ENCODE data around the gene TRIM13.
"Not testable (repeated sequence)": the region's sequence is repeated elsewhere in the genome, so short reads cannot be mapped to it uniquely, and the experiment has no call there.

The TRIM13 gene

DNA sequence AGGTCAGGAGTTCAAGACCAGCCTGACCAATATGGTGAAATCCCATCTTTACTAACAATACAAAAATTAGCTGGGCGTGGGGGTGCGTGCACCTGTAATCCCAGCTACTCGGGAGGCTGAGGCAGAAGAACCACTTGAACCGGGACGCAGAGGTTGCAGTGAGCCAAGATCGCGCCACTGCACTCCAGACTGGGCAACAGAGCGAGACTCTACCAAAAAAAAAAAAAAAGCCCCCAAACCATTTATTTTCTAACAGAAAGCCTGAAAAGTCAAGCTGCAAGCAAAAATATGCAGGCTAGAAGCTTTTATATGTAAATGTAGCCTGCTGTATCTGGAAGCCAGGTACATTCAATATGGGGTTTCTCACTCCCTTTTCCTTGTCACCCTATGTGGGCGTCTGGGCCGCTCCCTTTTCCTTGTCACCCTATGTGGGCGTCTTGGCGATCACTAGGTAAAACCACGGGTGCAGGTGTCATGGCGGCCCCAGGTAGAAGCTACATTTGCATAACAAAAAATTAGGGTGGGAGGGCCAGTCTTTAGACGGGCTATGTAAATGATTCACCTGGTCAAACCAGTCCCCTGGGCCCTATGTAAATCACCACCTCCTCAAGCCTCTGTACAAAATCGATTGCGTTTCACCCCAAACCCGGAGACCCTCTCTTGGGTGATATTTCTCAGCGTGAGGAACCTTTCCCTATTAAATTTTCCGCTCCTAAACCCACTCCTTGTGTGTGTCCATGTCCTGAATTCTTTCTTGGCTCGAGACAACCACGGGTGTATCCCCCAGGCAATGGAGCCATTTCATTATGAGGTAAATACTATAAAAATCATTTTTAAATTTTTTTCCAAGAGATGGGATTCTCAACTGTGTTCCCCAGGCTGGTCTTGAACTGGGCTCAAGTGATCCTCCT is 2.1 kb downstream of the TRIM13 start:
- DNase-seq, result no peak

DNA sequence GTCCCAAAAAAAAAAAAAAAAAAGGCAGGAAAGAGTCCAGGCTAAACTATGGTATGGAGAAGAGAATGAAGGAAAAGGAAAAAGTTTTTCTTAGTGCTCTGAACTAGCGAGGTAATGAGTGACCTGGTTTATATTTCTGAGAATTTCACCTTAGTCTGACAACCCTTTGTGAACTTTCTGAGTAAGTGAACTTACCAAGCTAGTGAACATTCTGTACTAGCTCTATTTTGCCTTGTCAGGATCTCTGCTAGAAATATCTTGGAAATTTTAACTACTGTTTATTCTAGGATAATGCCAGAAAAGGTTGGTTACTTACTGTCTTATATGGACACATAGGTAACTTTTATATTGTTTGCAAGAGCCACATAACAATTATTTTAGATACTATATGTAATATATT is 4.4 kb downstream of the TRIM13 start:
- no peak for DNase-seq

DNA sequence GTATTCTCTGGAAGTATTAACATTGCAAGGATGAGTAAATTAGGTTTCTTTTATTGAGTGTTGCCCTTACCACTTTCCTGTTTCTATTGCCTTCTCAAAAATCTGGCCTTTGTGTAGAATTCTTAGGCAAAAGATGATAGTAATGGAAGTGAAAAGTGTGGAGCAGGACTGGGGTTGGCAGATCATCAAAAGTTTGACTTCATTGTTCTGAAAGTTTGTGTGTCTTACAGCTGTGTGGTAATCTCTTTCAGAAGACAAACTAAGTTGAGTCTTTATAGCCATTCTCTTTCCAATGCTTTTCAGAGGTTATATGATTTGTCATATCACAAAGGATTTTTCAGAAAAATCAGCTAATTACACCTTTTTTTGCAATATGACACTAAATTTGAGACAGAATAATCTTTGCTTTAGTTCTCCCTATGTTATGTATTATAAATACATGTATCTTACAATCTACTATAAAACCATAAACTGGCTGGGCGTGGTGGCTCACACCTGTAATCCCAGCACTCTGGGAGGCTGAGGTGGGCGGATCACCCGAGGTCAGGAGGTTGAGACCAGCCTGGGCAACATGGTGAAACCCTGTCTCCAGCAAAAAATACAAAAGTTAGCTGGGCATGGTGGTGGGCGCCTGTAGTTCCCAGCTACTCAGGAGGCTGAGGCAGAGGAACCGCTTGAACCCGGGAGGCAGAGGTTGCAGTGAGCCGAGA is 9.7 kb downstream of the TRIM13 start:
- DNase-seq, result no peak

DNA sequence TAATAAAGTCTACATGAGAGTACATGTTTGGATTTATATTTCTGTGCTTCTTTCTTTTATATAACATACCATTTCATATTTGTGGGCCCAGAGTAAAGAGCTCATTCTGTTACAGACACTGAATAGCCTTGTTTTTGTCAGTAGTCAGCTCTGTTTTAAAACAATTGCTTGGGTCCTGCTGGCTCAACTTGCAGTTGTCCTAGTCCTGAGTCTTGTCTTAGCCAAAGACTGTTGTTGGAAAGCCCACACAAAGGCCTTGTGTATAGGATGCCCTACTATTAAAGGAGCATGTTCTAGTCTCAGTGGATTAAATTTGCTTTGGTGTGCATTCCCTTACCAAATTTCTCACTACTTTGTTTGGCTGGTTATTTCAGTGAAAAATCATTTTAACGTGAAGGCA is 14.6 kb downstream of the TRIM13 start:
- DNase-seq, result no peak

DNA sequence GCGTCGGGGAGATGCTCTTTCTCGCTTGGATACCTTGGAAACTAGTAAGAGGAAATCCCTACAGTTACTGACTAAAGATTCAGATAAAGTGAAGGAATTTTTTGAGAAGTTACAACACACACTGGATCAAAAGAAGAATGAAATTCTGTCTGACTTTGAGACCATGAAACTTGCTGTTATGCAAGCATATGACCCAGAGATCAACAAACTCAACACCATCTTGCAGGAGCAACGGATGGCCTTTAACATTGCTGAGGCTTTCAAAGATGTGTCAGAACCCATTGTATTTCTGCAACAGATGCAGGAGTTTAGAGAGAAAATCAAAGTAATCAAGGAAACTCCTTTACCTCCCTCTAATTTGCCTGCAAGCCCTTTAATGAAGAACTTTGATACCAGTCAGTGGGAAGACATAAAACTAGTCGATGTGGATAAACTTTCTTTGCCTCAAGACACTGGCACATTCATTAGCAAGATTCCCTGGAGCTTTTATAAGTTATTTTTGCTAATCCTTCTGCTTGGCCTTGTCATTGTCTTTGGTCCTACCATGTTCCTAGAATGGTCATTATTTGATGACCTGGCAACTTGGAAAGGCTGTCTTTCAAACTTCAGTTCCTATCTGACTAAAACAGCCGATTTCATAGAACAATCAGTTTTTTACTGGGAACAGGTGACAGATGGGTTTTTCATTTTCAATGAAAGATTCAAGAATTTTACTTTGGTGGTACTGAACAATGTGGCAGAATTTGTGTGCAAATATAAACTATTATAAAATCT is 15.7 kb downstream of the TRIM13 start:
- no peak for DNase-seq

DNA sequence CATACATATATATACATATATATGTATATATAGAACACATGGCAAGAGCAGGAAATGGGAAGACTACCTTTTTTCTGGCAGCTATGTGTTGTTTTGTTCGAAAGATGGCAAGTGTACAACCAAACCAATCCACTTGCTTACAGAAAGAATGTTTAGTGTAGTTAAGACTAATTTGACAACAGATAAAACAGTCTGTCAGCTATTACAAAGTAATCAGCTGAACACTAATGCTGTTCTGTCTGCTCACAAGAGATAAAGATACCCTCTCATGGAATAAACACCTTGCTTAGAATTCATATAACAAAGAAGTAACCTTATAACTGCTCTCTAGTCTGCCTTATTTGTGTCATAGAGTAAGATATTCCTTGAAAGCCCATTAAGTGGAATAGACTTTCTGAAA is 17.5 kb downstream of the TRIM13 start:
- DNase-seq, result no peak

DNA sequence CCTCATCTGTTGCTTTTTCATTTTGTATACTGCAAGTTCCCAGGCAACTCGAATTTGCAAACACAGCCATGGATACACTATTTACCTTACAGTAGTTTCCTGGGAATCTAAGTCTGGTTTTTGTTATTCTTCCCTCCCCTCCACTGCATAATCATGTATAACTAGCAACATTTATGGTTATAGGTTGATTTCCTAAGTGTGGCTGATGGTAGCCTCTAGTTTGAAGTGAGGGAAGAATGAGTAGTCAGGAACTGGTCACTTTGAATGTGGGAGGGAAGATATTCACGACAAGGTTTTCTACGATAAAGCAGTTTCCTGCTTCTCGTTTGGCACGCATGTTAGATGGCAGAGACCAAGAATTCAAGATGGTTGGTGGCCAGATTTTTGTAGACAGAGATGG is 18.4 kb downstream of the TRIM13 start, which contains the start of gene KCNRG:
KCNRG (plus strand) TSS at position 187 of the 400 bp plus-strand sequence; CDS start at position 237, 50 bp downstream.
- no peak for DNase-seq

DNA sequence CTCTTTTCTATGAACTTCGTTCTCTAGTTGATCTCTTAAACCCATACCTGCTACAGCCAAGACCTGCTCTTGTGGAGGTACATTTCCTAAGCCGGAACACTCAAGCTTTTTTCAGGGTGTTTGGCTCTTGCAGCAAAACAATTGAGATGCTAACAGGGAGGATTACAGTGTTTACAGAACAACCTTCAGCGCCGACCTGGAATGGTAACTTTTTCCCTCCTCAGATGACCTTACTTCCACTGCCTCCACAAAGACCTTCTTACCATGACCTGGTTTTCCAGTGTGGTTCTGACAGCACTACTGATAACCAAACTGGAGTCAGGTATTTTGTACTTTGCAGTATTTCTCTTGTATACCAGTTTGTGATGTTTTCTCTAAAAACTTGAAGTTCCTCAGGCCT is 18.9 kb downstream of the TRIM13 start:
- DNase-seq, result no peak

DNA sequence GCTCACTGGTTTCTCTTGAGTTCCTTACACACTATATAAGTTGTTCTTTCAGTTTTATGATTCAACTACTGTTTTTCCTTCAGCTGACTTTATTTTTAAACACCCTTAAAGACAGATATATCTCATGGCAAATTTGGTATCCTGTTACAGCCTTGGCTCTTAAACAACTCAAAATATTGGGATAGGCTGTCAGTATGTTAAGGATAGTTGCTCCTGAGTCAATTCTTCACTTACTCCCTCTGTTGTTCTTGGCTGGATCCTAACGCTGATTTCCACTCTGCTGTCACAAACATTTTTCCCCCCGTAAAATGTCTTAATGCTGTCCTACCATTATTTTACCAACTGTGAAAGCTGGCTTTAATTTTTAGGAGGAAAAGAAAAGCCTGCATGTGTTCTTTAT is 19.6 kb downstream of the TRIM13 start:
- DNase-seq, result no peak

DNA sequence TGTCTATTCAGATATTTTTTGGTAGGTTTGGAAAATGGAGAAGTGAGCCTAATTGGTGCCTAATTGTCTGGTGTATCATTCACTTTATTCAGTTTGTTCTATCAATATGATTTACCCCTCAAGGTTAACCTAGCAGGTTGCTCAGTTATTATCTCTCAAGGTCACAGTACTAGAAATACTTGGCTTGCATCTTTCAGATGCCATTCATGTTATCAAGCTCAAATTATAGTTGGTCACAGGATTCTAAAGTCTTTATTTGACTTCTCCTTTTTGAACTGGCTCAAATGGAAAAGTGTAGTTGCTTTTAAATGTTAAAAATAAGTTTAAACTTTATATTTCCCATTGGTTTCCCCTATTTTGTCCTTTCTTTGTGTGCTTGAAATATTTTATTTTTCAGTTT is 21.0 kb downstream of the TRIM13 start:
- no peak for DNase-seq

DNA sequence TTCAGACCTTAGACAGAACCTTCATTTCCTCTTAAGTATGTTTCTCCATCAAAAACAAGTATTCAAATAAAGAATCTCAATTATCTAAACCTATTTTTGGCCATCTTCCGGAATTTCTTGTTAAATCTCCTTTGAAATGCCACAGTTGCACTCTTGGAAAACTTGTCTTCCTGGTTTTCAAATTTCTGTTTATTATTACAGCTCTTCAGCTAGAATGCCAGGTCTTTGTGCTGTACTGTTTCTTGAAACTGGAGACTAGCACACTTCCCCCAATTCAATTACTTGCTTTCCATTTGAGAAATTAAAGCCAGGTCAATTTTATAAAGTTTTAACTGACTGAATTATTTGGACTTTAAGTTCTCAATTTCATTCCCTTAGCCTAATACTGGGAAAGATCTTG is 28.6 kb downstream of the TRIM13 start:
- no peak for DNase-seq

DNA sequence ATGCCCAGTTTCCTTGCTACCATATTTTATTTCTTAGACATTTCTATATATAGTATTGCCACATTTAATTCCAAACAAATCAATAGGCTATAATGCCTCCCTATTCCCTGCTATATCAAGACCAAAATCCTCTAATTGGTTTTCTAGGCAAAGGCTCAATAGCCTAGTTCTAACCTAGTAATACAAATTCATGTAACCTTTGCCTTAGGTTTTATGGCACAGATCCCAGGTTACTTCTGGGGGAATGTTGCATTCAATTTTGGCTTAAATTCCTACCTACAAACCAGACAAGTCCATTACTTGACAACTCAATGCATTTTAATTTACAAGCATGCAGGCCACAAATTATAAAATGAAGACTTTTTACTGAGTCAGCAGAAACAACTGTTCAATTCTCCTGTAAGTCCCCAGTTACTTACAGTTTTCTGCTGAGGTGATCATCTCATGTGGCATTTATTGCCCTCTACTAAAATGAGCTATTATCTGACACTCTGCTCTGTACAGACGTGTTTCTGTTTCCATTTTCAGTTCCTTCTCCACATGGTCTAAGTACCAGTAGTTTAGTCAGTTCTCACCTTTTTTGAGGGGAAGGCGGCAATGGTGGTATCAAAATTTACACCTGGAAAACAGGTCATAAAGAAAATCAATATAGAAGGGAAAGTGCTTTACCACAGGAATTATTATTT is 30.1 kb downstream of the TRIM13 start:
- no peak for DNase-seq

DNA sequence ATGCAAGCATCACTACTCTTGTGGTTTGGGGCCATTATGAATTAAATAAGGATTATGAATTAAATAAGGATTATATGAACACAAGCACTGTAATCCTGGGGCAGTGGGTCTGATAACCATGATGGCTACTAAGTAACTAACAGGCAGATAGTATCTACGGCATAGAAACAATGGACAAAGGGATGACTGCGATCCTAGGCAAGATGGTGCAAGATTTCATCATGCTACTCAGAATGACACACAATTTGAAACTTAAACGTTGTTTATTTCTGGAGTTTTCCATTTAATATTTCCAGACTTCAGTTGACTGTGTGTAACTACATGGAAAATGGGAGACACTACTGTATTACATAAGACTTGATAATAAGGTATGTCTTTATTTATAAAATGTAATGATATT is 33.5 kb downstream of the TRIM13 start:
- DNase-seq, result no peak

DNA sequence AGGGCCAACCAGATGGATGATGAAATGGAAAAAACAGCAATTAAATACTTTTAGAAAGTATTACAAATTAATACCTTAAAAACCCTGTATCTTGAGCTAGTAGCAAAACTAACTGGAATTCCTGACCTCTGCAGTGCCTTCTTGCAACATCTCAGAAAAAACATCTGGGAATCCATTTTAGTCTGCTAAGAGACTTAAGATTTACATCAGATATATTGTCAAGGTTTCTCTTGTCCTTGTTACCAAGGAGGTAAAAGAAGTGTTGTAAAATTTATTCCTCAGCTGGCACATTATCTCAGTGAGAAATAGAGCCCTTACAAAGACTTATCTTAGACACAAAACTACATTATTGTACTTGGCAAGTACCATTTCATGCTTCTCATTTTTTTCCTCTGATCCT is 36.9 kb downstream of the TRIM13 start:
- DNase-seq, result no peak

DNA sequence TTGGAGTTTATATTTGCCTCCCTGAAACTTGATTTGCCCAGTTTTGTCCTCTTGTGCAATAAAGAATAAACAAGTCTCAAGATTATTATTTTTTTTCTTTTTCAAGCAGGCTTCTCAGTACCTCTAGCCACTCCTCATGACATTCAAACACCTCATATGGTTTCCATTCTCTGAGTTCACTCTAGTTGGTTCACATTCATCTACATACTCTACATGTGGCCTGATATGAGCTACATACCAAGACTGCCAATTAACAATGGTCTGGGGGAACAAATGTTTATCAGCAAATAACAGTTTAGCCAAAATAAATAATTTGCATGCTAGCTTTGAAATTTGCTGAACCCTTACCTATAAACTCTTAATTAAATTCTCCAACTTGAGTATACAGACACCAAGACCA is 40.9 kb downstream of the TRIM13 start:
- DNase-seq, result no peak

DNA sequence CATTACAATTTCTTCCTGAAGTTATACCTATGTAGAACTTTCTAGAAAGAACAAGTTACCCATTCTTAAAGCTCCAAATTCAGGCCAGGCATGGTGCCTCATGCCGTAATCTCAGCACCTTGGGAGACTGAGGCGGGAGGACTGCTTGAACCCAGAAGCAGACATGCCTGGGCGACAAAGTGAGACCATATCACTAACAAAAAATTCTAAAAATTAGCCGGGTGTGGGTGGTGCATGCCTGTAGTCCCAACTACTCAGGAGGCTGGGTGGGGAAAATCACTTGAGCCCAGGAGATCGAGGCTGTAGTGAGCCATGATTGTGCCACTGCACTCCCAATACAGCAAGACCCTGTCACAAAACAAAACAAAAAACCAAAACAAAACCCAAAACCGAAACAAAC is 41.4 kb downstream of the TRIM13 start:
- DNase-seq, result no peak

DNA sequence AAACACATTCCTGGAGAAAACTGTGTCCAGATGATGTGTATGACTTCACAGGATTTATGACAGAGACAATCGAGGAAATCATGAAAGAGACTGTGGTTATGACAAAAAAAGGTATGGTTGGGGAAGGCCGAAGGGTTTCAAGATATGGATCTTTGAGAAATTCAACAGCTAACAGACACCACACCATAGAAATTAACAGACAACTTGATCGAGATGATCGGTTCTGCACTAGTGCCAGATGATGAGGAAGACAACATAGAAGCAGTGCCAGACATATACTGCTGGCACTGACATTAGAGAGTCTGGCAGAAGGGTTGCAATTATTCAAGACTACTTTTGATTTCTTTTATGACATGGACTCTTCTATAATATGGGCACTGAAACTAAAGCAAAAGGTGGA is 55.6 kb downstream of the TRIM13 start:
- DNase-seq, result no peak

DNA sequence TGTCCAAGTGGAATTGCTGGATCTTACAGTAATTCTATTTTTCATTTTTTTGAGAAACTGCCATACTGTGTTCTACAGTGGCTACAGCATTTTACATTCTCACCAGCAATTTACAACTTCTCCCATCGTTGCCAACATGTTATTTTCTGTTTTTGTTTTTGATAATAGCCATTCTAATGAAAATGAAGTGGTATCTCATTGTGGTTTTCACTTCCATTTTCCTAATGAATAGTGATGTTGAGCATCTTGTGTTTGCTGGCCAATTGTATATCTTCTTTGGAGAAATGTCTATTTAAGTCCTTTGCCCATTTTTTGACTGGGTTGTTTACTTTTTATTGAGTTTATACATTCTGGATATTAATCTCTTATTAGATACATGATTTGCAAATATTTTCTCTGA is 57.0 kb downstream of the TRIM13 start:
- DNase-seq, result no peak

DNA sequence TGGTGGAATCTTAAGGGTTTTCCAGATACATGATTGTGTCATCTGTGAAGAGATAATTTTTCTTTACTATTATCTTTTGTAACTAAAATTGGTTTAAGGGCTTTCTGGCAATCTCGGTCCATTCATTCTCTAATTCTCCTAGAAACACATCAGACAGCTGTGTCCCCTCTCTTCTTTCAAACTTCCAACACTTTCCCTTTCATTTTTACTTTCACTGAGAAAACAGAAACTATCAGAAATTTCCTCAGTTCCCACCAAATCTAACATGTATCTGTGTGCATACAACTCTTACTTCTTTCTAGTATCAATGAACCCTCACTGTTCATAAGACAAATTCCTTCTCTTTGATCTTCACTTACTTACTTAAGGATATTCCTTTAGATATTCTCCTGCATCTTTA is 58.6 kb downstream of the TRIM13 start:
- DNase-seq, result no peak

DNA sequence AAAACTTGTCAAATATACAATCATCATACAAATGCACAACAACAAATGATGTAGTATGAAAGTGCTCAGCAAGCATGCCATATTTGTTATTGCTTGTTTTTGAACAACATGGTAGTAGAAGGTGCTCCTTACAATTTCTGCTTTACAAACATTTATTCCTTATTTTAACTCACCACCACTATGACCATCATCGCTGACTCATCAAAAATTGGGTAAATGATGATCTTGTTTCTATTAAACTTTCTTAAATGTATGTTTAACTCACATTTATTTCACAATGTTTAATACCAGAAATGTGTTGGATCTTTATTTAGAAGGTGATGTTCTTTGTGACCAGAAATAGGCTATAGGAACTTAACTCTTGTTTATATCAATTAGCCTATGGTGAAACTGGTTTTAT is 63.9 kb downstream of the TRIM13 start:
- no peak for DNase-seq

DNA sequence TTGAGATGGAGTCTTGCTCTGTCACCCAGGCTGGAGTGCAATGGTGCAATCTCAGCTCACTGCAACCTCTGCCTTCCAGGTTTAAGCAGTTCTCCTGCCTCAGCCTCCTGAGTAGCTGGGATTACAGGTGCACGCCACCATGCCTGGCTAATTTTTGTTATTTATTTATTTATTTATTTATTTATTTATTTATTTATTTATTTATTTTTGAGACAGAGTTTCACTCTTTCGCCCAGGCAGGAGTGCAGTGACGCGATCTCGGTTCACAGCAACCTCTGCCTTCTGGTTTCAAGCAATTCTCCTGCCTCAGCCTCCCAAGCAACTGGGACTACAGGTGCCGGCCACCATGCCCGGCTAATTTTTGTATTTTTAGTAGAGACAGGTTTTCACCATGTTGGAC is 65.5 kb downstream of the TRIM13 start:
- DNase-seq, result not testable (repeated sequence)

DNA sequence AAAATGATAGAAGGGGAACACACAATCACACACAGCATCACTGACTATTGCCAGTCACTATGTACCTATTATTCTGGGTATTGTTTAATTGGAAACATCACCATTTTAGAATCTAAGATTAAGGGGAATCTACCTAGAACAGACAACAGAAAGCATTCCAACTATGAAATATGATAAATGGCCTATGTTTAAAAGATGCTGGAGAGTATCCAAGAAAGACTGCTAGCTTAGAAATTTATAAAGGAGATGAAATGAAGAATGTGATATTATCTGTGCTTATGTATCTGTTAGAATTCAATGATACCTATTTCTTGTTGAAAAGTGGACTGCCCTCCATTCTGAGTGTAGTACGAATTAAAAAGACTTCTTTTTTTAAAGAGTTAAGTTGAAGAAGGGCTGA is 68.9 kb downstream of the TRIM13 start:
- DNase-seq, result no peak
